Measurements from ENCODE around the gene TIMP2. TPM values are rescaled to one million over a fixed set of nuclear protein-coding genes. Genes with fewer than 3 reads are reported as not detected.

Gene TIMP2
- total and polyA plus RNA-seq, 2 of the 13 experiments (the other 11 are each of a cell fraction or from before 2014, with no cell fraction given): 3.8 to 8.5 TPM

DNA sequence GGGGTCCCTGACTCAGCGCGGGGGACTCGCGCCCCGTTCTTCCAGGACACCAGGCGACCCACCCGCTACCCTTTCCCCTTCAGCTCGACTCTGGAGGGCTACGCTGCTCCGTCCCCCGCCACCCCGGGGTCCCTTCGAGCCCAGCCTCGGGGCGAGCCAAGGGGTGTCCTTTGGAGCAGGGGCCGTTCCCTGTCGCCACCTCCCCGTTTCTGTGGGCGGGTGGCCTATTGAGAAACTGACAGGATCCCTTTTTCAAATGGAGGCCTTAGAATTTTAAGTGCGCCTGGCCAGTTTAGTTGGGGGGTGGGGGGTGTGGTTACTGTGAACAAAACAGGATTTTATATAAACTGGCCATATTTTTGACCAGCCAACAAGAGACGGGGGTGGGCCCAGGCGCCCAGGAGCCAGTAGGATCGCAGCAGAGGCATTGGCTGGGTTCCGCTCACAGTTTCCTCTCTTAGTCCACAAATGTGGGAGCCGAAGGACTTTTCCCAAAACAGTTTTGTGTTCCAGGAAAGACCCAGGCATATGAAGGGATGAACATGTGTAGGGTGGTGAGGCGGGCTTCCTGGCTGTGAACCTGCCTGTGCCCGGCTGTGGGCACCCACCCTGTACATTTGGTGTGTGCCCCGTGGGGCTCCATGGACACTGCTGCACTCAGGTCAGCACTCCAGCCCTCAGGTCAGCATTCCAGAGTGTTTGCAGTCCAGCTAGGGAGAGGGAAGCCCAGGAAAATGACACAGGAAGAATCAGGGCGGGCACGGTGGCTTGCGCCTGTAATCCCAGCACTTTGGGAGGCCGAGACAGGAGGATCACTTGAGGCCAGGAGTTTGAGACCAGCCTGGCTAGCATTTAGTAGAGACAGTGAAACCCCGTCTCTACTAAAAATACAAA lies 722 bp upstream of the TIMP2 start (continued):
- TF ChIP-seq MEIS1 (CRISPR knock-in tag; IDR thresholded peaks at IDR 0.05; ENCODE audit: borderline replicate concordance) (no peak), SRY (CRISPR knock-in tag; IDR thresholded peaks at IDR 0.05) (0 out of 2 replicates have a peak, but pooled peaks have one; percentile 53), SMC3 (IDR thresholded peaks at IDR 0.05; ENCODE audit: low read length) (no peak), MEF2D (CRISPR knock-in tag; IDR thresholded peaks at IDR 0.05) (no peak; the same call in 1 of the 2 replicates), GATA4 (IDR thresholded peaks at IDR 0.05; ENCODE audit: borderline replicate concordance, low read depth) (no peak), ZNF546 (CRISPR knock-in tag; conservative IDR thresholded peaks at IDR 0.05) (no peak), MYNN (CRISPR knock-in tag; IDR thresholded peaks at IDR 0.05; ENCODE audit: low read depth) (no peak), KDM1A (CRISPR knock-in tag; IDR thresholded peaks at IDR 0.05) (no peak), ZNF3 (CRISPR knock-in tag; IDR thresholded peaks at IDR 0.05) (no peak), SALL1 (CRISPR knock-in tag; IDR thresholded peaks at IDR 0.05) (no peak; the same call in 1 of the 2 replicates), ZFP37 (CRISPR knock-in tag; IDR thresholded peaks at IDR 0.05; ENCODE audit: borderline replicate concordance) (0 out of 2 replicates have a peak, but pooled peaks have one; percentile 21), SRSF1 (optimal IDR thresholded peaks at IDR 0.05; ENCODE audit: low read depth, low read length) (no peak), ZBTB1 (CRISPR knock-in tag; IDR thresholded peaks at IDR 0.05; ENCODE audit: borderline replicate concordance) (no peak), GABPB1 (CRISPR knock-in tag; IDR thresholded peaks at IDR 0.05) (peak; percentile 6; the same call in 1 of the 2 replicates), ZNF761 (CRISPR knock-in tag; conservative IDR thresholded peaks at IDR 0.05) (no peak), FOXM1 (CRISPR knock-in tag; IDR thresholded peaks at IDR 0.05) (no peak), ZNF672 (CRISPR knock-in tag; IDR thresholded peaks at IDR 0.05) (no peak), AHR (CRISPR knock-in tag; IDR thresholded peaks at IDR 0.05) (no peak), ZNF230 (CRISPR knock-in tag; IDR thresholded peaks at IDR 0.05) (0 out of 2 replicates have a peak, but pooled peaks have one; percentile 10), EZH2 (conservative IDR thresholded peaks at IDR 0.05; ENCODE audit: low read depth, low read length) (no peak), STAT5B (CRISPR knock-in tag; IDR thresholded peaks at IDR 0.05) (no peak), ZNF124 (CRISPR knock-in tag; IDR thresholded peaks at IDR 0.05) (no peak; the same call in 1 of the 2 replicates), SP1 (IDR thresholded peaks at IDR 0.05) (no peak), SP1 (CRISPR knock-in tag; IDR thresholded peaks at IDR 0.05) (no peak)
- TF ChIP-seq, protein P1, sequence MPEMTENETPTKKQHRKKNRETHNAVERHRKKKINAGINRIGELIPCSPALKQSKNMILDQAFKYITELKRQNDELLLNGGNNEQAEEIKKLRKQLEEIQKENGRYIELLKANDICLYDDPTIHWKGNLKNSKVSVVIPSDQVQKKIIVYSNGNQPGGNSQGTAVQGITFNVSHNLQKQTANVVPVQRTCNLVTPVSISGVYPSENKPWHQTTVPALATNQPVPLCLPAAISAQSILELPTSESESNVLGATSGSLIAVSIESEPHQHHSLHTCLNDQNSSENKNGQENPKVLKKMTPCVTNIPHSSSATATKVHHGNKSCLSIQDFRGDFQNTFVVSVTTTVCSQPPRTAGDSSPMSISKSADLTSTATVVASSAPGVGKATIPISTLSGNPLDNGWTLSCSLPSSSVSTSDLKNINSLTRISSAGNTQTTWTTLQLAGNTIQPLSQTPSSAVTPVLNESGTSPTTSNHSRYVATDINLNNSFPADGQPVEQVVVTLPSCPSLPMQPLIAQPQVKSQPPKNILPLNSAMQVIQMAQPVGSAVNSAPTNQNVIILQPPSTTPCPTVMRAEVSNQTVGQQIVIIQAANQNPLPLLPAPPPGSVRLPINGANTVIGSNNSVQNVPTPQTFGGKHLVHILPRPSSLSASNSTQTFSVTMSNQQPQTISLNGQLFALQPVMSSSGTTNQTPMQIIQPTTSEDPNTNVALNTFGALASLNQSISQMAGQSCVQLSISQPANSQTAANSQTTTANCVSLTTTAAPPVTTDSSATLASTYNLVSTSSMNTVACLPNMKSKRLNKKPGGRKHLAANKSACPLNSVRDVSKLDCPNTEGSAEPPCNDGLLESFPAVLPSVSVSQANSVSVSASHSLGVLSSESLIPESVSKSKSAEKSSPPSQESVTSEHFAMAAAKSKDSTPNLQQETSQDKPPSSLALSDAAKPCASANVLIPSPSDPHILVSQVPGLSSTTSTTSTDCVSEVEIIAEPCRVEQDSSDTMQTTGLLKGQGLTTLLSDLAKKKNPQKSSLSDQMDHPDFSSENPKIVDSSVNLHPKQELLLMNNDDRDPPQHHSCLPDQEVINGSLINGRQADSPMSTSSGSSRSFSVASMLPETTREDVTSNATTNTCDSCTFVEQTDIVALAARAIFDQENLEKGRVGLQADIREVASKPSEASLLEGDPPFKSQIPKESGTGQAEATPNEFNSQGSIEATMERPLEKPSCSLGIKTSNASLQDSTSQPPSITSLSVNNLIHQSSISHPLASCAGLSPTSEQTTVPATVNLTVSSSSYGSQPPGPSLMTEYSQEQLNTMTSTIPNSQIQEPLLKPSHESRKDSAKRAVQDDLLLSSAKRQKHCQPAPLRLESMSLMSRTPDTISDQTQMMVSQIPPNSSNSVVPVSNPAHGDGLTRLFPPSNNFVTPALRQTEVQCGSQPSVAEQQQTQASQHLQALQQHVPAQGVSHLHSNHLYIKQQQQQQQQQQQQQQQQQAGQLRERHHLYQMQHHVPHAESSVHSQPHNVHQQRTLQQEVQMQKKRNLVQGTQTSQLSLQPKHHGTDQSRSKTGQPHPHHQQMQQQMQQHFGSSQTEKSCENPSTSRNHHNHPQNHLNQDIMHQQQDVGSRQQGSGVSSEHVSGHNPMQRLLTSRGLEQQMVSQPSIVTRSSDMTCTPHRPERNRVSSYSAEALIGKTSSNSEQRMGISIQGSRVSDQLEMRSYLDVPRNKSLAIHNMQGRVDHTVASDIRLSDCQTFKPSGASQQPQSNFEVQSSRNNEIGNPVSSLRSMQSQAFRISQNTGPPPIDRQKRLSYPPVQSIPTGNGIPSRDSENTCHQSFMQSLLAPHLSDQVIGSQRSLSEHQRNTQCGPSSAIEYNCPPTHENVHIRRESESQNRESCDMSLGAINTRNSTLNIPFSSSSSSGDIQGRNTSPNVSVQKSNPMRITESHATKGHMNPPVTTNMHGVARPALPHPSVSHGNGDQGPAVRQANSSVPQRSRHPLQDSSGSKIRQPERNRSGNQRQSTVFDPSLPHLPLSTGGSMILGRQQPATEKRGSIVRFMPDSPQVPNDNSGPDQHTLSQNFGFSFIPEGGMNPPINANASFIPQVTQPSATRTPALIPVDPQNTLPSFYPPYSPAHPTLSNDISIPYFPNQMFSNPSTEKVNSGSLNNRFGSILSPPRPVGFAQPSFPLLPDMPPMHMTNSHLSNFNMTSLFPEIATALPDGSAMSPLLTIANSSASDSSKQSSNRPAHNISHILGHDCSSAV (CRISPR knock-in tag; IDR thresholded peaks at IDR 0.05; ENCODE audit: borderline replicate concordance): no peak
